ENCODE data around the gene NCK1. TPM values are rescaled to one million over a fixed set of nuclear protein-coding genes. Genes with fewer than 3 reads are reported as not detected.
"Not testable (repeated sequence)": the region's sequence is repeated elsewhere in the genome, so short reads cannot be mapped to it uniquely, and the experiment has no call there.

NCK1 gene
- total RNA-seq, 1 donor from 2014 or later = 54.3 TPM

- ATAC-seq = no peak
- DNase-seq (ENCODE audit: low spot score) = no peak
- intact Hi-C loops (cut with DNase I) = loop anchor here (10.0 kb wide), 1 partner anchor 102 kb away; the partner anchor contains the start of gene STAG1
These were observed 5.3 kb upstream of the NCK1 start for GRCh38 chr3:136856665-136857064.

DNA sequence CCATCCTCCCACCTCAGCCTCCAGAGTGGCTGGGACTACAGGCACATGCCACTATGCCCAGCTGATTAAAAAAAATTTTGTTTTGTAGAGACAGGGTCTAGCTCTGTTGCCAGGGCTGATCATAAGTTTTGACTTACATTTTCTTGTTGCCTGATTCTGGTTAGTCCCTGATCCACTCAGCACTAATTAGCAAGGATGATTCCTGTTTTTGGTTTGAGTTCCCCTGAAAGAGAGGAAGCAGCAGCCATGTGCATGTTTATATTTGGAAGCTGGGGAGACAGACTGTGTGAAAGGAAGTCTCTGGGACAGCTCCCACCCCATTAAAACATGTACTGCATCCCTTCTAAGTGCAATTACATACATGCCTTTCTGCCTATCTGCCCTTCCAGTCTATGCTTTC is 3.6 kb upstream of the NCK1 start:
- ATAC-seq (no peak), DNase-seq (ENCODE audit: low spot score) (no peak)
- intact Hi-C loops (cut with DNase I) = loop anchor here (10.0 kb wide), 1 partner anchor 104 kb away; the partner anchor contains the start of gene STAG1

- intact Hi-C loops (cut with DNase I) = no loop called here
These were observed 1.5 kb upstream of the NCK1 start for GRCh38 chr3:136860541-136860940.

GRCh38 chr3:136862617-136863322 is 762 bp downstream of the NCK1 start:
- DNase-seq (ENCODE audit: low spot score) (peak; percentile 76), ATAC-seq (peak; percentile 58)
- intact Hi-C loops (cut with DNase I) = no loop called here

More at GRCh38 chr3:136860541-136860940, 1.5 kb upstream of the NCK1 start:
- ATAC-seq (no peak), DNase-seq (ENCODE audit: low spot score) (no peak)

GRCh38 chr3:136869282-136869681 is 7.3 kb downstream of the NCK1 start:
- intact Hi-C loops (cut with DNase I) = no loop called here
- ATAC-seq (no peak), DNase-seq (ENCODE audit: low spot score) (no peak)

GRCh38 chr3:136872258-136872657 is 10.2 kb downstream of the NCK1 start:
- DNase-seq (ENCODE audit: low spot score); intact Hi-C loops (cut with DNase I); ATAC-seq: not testable (repeated sequence)

DNA sequence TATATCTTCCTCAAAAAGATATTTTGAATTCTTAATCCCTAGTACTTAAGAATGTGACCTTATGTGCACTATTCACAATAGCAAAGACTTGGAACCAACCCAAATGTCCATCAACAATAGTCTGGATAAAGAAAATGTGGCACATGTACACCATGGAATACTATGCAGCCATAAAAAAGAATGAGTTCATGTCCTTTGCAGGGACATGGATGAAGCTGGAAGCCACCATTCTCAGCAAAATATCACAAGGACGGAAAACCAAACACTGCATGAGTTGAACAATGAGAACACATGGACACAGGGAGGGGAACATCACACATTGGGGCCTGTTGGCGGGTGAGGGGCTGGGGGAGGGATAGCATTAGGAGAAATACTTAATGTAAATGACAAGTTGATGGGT is 17.5 kb downstream of the NCK1 start:
- DNase-seq (ENCODE audit: low spot score); intact Hi-C loops (cut with DNase I); ATAC-seq: not testable (repeated sequence)

- ATAC-seq (no peak), DNase-seq (ENCODE audit: low spot score) (no peak)
- intact Hi-C loops (cut with DNase I) = no loop called here
These were observed 20.6 kb downstream of the NCK1 start for GRCh38 chr3:136882571-136882970.

- no peak for DNase-seq (ENCODE audit: low spot score)
- no peak for ATAC-seq
- intact Hi-C loops (cut with DNase I) = no loop called here
These were observed 22.1 kb downstream of the NCK1 start for GRCh38 chr3:136883967-136884720.

DNA sequence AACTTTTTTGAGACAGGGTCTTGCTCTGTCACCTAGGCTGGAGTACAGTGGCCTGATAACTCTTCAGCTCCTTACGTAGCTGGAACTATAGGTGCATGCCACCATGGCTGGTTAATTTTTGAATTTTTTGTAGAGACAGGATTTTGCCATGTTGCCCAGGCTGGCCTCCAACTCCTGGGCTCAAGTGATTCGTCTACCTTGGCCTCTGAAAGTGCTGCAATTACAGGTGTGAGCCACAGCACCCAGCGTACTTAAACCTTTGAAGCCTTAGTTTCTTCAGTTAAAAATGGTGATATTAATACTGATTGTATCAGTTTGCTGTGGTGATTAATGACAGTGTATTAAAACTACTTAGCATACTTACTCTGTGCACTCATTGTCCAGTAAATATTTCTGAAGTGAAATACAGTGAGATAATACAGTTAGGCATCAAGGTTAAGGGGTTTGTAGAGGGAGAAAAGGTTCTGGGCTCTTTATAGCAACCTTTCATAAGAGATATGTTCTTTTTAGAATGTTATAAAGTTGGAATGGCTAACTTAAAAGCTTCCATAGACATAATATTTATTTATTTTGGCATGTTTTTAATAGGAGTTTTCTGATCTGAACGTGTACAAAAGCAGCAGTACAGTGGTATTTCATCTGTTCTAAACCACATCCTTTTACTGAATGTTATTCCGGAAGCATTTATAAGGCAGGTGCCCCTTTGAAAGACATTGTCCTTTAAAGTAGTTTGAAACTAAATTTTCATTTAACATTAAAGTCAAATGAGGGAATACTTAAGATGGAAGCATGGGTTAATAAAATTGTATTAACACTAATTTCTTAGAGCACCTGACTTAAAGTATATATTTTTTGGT is 23.6 kb downstream of the NCK1 start:
- intact Hi-C loops (cut with DNase I) = no loop called here
- DNase-seq (ENCODE audit: low spot score) (no peak), ATAC-seq (no peak)

DNA sequence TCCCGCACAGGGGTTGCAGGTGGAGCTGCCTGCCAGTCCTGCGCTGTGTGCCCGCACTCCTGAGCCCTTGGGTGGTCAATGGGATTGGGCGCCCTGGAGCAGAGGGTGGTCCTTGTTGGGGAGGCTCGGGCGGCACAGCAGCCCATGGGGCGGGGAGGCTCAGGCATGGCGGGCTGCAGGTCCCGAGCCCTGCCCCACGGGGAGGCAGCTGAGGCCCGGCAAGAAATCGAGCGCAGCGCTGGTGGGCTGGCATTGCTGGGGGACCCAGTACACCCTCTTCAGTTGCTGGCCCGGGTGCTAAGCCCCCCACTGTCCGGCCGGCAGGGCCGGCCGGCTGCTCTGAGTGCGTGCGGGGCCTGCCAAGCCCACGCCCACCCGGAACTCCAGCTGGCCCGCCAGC is 27.9 kb downstream of the NCK1 start:
- DNase-seq (ENCODE audit: low spot score) (no peak), ATAC-seq (no peak)
- intact Hi-C loops (cut with DNase I) = no loop called here

DNA sequence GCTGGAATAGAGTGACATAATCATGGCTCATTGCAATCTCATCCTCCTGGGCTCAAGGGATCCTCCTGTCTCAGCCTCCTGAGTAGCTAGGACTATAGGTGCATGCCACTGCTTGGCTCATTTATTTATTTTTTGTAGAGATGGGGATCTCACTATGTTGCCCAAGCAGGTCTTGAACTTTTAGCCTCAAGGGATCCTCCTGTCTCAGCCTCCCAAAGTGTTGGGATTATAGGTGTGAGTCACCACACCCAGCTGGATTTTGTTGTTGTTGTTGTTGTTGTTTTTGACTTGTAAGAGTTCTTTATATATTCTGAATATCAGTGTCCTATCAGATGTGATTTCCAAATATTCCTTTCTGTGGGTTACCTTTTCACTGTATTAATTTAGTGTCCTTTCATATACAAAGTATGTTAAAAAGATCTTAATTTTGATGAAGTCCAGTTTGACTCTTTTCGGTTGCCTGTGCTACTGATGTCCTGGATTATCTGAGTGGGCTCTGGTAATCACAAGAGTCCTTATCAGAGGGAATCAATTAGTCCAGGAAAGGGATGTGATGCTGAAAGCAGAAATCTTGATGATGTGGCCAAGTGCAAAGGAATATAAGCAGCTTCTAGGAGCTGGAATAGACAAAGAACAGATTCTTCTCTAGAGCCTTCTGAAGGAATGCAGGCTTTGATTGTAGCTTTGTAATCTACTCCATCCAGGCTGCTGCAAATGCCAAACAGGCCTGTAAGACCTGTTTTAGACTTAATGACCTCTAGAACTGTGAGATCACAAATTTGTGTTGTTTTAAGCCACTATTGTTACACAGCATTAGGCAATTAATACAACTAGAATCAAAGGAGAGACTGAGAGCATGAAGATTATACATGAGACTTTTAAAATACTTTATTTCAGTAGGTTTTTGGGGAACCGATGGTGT is 30.2 kb downstream of the NCK1 start:
- ATAC-seq (no peak), DNase-seq (ENCODE audit: low spot score) (no peak)
- intact Hi-C loops (cut with DNase I) = no loop called here

DNA sequence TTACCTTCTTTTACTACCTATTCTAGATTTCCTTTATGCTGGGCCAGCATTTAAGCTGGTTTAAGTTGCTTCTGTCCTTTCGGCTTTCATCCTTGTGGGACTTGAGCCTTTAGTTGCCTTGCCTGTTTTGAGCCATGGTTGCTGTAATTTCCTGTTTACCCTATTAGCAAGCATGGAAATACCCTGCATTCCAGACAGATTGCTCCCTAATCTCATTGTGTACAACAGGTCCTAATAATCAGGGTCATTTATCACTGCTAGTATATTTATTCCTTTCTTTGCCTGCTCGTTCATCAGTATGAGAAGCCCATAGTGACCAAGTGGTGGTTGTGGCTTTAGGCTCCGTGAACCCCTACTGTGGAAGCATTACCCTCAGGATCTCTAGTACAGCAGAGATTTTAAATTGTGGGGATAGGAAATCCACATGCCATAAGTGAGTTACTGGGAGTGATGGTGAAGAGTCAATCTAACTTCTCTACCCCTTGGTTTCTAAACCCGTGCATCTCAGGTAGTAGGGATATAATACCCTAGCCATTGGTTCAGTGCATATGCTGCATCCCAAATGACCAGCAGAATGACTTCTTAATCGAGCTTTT is 31.9 kb downstream of the NCK1 start:
- intact Hi-C loops (cut with DNase I) = no loop called here
- ATAC-seq (no peak), DNase-seq (ENCODE audit: low spot score) (no peak)

- ATAC-seq; intact Hi-C loops (cut with DNase I); DNase-seq (ENCODE audit: low spot score): not testable (repeated sequence)
These were observed 35.2 kb downstream of the NCK1 start for GRCh38 chr3:136897171-136897570.

DNA sequence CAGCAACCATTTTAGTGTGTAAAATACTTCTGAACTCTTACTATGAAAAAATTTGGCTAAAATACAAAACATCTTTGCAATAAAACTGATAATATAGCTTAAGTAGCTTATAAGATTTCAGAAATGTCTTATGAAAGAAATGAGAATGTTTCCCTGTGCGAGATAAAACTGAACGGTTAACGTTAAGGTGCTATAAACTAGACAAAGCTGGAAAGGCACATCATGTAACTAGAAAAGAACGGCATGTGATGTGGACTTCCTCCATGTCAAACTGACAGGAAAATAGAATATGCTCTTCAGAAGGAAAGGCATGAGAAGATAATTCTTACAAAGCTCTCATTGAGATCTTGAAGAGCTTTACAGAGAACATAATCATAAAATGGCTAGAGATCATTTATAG is 36.5 kb downstream of the NCK1 start:
- intact Hi-C loops (cut with DNase I) = no loop called here
- ATAC-seq (no peak), DNase-seq (ENCODE audit: low spot score) (no peak)

- DNase-seq (ENCODE audit: low spot score) (no peak), ATAC-seq (no peak)
- intact Hi-C loops (cut with DNase I) = no loop called here
These were observed 36.9 kb downstream of the NCK1 start for GRCh38 chr3:136898954-136899353.

- intact Hi-C loops (cut with DNase I) = no loop called here
- DNase-seq (ENCODE audit: low spot score) = no peak
- no peak for ATAC-seq
These were observed 37.7 kb downstream of the NCK1 start for GRCh38 chr3:136899622-136900158.

- ATAC-seq; DNase-seq (ENCODE audit: low spot score); intact Hi-C loops (cut with DNase I): not testable (repeated sequence)
These were observed 38.7 kb downstream of the NCK1 start for GRCh38 chr3:136900694-136901093.
